ENCODE results near the gene RRM1.

- TF ChIP-seq POLR2A (IDR thresholded peaks at IDR 0.05) (no peak), CTCF (IDR thresholded peaks at IDR 0.05) (no peak)
Measured at GRCh38 chr11:4102711-4103110, 8.1 kb downstream of the RRM1 start.
